HG03520 (cell line): ENCODE measurements around the gene FERMT3.
A peak's percentile ranks its signal among the peaks of the same experiment; 100 is the strongest.

Experiments
- ATAC-seq: cut with Tn5 transposase; IDR thresholded peaks from one replicate; pipeline ENCODE4 v1.9.1; 2021; ENCODE audit warnings: mild to moderate bottlenecking, moderate library complexity; ENCODE audit not compliant: unreplicated experiment

FERMT3 gene

DNA sequence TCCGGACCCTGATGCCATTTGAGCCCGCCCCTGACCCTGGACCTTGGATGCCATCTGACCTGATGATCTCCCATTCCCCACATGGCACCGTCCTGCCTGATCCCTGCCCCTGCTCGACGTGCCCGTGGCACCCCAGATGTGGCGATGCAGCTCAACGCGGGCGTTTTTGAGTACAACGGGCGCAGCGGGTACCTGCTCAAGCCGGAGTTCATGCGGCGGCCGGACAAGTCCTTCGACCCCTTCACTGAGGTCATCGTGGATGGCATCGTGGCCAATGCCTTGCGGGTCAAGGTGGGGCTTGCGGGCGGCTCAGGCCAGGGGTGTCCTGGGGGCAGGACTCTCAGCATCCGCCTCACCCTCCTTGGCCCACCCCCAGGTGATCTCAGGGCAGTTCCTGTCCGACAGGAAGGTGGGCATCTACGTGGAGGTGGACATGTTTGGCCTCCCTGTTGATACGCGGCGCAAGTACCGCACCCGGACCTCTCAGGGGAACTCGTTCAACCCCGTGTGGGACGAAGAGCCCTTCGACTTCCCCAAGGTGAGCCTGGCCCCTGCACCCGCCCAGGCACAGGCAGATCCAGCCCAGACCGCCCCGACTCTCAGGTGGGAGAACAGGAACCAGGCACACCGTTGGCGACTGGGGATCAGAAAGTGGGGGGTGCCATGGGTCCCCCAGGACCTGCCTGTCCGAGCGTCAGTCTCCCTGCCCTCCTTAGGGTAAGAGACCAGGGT is 55.9 kb downstream of the FERMT3 start:
- no peak for ATAC-seq

DNA sequence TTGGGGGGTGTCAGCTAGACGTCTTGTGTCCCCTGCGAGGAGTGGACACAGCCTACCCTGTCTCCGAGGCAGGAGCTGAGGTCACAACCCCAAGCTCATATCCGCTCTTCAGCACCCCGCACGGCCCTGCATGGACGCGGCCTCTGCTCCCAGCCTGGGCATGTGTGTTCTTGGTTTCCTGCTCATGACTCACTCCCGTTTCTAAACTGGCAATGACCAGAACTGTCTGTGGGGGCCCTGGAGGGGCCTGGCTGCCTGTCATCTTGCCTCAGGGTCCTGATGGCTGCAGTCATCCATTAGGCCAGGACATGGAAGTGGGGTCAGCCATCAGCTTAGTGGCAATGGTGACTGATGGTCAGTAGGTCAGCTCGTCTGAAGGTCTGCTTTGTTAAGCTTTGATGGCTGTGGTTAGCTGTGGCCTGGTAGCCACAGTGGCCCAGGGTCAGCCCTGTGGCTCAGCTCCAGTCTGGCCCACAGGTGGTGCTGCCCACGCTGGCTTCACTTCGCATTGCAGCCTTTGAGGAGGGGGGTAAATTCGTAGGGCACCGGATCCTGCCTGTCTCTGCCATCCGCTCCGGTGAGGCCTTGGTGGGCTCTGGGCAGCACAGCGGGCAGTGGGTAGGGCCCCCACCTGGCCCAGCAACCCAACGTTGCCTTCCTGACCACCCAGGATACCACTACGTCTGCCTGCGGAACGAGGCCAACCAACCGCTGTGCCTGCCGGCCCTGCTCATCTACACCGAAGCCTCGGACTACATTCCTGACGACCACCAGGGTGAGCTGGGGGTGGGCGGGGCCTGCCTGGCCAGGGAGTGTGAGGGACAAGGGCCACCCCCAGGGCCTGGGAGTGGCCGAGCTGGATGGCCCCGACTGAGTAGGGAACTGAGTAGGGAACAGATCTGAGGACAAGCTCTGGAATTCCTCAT is 56.8 kb downstream of the FERMT3 start:
- no peak for ATAC-seq

DNA sequence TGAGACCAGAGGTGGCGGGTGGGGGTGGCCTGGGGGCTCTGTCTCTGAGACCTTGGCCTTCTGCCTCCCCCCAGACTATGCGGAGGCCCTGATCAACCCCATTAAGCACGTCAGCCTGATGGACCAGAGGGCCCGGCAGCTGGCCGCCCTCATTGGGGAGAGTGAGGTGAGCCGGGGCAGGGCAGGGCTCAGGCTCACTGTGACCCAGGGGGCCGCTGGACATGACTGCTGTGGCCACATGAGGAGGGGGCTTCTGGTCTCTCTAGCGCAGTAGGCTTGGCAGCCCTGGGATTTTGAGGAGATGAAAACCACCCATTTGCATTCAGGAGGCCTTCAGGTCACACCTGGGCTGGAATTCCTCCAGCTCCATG is 57.4 kb downstream of the FERMT3 start:
- ATAC-seq = no peak

DNA sequence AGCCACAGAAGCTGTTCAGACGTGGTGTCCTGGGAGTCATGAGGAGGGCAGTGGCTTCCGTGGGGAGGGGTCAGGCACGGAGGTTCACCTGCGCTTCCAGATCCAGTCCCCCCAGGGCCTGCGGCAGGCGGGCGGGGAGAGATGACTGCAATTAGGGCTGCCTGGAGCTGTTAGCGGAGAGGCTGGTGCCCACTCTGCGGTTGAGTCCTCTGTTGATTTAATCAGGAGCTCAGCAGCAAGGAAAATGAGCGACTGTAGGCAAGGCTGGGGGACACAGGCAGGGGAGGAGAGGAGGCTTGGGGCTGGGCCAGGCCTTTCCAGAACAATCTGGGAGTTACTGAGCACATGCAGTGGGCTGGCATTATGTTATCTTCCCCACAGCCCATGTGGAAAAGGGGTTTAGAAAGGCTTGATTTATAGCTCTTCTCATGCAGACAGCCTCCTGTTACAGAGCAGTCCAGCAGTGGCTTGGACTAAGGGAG is 57.9 kb downstream of the FERMT3 start:
- no peak for ATAC-seq

DNA sequence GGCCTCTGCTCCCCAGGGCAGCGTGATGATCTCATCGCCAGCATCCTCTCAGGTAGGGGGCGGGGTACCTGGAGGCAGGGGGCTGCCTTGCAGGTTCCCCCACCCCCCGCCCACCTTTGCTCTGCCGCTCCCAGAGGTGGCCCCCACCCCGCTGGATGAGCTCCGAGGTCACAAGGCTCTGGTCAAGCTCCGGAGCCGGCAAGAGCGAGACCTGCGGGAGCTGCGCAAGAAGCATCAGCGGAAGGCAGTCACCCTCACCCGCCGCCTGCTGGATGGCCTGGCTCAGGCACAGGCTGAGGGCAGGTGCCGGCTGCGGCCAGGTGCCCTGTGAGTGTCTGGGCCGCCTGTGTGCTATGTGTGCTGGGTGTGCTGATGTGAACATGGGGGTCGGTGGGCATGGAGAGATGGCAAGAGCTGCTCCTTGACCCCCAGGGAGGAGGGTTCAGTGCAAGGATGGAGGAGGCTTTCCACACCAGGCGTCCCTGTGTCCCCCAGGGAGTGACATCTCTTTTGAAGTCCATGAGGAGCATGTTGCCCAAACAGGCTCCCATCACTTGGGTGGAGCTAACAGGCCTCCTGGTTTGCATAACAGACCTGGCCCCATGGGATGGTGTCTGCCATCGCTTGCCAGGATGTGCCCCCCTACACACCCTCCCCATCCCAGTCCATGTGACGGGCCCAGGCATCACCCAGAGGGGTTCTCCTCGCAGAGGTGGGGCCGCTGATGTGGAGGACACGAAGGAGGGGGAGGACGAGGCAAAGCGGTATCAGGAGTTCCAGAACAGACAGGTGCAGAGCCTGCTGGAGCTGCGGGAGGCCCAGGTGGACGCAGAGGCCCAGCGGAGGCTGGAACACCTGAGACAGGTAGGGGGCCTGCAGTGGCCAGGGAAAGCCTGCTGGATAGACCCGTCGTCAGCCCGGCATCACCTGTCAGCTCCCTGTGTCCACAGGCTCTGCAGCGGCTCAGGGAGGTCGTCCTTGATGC is 58.9 kb downstream of the FERMT3 start:
- ATAC-seq = no peak

DNA sequence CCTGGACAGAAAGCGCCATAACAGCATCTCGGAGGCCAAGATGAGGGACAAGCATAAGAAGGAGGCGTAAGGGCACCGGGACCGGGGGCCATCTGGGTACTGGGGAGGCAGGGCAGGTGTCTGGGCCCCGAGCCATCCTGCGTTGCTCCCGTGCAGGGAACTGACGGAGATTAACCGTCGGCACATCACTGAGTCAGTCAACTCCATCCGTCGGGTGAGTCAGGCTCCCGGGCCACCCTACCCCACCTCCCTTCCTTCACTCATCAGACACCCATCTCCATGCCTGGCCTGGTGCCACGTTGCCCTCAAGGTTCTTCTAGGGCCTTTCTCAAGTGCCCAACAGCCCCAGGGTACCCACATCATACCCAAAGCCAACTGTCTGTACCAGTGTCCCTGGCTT is 59.8 kb downstream of the FERMT3 start:
- no peak for ATAC-seq

DNA sequence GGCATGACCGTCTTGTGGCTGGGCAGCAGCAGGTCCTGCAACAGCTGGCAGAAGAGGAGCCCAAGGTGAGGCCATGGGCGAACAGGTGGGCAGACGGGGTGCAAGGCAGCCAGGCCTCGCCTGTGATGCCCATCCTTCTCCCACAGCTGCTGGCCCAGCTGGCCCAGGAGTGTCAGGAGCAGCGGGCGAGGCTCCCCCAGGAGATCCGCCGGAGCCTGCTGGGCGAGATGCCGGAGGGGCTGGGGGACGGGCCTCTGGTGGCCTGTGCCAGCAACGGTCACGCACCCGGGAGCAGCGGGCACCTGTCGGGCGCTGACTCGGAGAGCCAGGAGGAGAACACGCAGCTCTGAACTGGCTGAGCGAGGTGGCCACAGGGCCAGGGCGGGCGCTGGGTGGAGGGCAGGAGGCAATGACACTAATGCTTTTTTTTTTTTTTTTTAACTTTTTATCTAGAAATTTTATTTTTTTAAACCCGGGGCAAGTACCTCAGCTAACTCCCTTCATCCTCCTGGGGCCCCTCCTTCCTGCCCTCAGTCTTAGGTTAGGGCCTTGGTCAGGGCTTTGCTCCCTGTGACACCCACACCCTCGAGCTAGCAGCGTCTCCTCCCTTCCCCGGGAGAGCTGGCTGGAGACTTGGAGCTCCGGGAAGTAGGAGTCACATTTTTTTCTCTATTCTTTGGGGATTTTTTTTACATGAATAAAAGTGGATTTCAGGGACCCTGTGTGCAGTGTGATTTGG is 60.9 kb downstream of the FERMT3 start:
- ATAC-seq = no peak

DNA sequence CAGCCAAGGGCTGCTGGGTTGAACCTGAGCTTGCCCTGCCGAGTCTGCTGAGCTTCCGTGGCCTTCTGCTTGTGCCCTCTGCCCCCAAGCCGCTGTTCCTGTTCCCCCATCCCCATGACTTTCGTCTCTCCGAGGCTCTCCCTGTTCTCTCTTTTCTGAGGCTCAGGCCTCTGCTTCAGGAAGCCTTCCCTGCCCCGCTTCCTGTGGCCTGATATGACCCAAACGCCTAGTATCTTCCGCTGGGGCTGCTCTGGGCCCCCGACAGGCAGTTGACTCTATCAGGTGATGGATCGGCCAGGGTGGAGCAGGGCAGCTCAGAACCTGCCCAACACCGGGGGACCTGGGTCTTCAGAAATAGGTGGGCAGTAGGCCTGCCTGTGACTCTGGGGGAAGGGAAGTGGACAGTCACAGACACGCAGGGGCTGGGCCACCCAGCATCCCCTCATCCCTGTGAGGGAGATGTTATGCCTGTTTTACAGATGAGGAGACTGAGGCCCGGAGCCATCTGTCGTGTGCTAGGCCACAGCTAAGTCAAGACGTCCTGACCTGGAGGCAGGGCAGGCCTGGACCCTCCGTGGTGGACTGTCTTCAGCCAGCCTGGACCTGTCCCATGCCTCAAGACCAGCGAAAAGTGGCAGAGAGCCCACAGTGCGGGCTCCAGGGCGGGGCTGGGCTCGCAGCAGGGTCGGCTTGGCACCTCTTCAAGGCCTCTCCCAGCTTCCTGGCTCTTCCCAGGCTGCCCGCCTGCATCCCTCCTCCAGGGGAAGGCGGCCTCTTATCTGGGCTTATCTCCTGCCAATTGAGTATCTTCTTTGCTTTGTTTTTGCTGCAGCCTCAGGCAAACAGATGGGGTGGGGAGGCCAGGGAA is 61.7 kb downstream of the FERMT3 start:
- no peak for ATAC-seq

DNA sequence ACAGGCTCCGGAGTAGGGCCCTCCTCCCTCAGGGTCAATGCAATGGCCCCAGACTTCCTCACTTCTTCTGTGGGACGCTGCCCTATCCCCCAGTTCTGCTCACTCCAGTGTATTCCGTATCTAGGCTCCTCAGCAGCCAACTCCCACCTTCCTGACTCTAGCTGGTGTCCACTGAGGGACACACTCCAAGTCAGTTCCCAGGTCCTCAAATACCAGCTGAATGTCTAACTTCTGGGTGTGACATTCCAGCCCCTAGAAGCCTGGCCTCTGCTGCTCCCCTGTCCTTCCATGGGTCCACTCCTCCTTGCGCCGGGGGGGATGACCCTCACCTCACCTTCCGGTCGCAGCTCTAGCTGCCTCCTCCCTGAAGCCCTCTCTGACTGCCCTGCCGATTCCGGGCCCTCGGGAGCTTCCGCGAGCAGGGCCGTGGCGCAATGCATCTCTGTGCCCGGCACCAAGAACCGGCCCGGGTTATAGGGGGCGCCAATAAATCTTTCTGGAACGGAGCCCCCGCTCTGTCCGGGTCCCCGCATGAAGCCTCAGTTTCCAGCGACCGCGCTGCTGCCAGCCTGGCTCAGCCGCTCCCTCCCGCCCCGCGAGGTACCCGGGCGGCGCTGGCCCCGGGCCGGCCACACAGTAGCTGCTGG is 62.5 kb downstream of the FERMT3 start:
- no peak for ATAC-seq

DNA sequence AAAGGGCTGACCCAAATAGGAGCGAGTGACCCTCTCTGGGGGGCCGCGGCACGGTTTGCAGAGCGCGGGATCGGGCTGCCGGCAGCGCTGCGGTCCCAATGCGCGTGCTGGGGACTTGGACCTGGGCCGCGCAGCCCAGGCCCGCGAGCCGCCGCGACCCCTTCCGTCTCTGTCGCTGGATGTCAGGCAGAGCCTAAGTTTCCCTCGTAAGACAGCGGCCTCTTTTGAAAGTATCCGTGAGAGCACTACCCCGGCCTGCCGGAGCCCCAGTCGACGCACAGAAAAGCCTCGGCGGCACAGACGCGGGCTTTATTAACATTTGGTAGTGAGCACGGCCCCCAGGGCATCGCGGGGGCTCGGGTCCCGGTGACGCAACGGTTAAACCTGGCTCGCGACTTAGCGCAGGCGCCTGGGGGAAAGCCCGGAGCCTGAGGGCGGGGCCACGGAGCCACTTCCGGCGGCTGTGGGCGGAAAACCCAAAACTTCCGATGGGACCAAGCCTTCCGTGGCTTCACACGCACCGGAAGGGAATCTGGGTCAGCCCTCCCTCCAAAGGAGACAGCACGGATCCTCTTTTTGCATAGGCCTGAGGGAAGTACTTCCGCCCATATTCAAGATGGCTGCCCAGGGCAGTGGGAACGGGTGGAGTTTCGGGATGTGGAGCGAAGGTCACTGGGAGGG is 63.2 kb downstream of the FERMT3 start:
- peak; percentile 47 for ATAC-seq
